ENCODE results near the gene C14orf119.

Gene C14orf119

GRCh38 chr14:23124337-23124954 is 29.1 kb downstream of the C14orf119 start:
- TF ChIP-seq GABPA (IDR thresholded peaks at IDR 0.05; ENCODE audit: low read depth) = no peak
- no peak for TF ChIP-seq REST (IDR thresholded peaks at IDR 0.05; ENCODE audit: insufficient replicate concordance, low read depth)
- Histone ChIP-seq H3K27ac (replicated peaks) (no peak overlapping the region), H3K27me3 (ENCODE audit: insufficient read depth, poor library complexity, severe bottlenecking) (no peaks in the 10 kb centered on the region), H3K4me3 (replicated peaks; ENCODE audit: insufficient read depth, low read length) (no peak overlapping the region)
- no peak for DNase-seq (ENCODE audit: low read depth in 1 of 2, low spot score in 1 of 2)

GRCh38 chr14:23125011-23125410 is 29.7 kb downstream of the C14orf119 start:
- TF ChIP-seq POLR2AphosphoS5 (IDR thresholded peaks at IDR 0.05; ENCODE audit: low read depth) (no peak), REST (IDR thresholded peaks at IDR 0.05; ENCODE audit: insufficient replicate concordance, low read depth) (no peak), CTCF (IDR thresholded peaks at IDR 0.05; ENCODE audit: insufficient read depth, low read length) (no peak), GABPA (IDR thresholded peaks at IDR 0.05; ENCODE audit: low read depth) (no peak), SPI1 (IDR thresholded peaks at IDR 0.05; ENCODE audit: borderline replicate concordance, low read depth) (no peak)

GRCh38 chr14:23125933-23126524 is 30.7 kb downstream of the C14orf119 start:
- TF ChIP-seq SPI1 (IDR thresholded peaks at IDR 0.05; ENCODE audit: borderline replicate concordance, low read depth) = no peak
- TF ChIP-seq GABPA (IDR thresholded peaks at IDR 0.05; ENCODE audit: low read depth) = no peak
- no peak for TF ChIP-seq CTCF (IDR thresholded peaks at IDR 0.05; ENCODE audit: insufficient read depth, low read length)
- no peak for TF ChIP-seq POLR2AphosphoS5 (IDR thresholded peaks at IDR 0.05; ENCODE audit: low read depth)
- TF ChIP-seq REST (IDR thresholded peaks at IDR 0.05; ENCODE audit: insufficient replicate concordance, low read depth) = no peak
- Histone ChIP-seq H3K27ac (replicated peaks) (no peak overlapping the region), H3K27me3 (ENCODE audit: insufficient read depth, poor library complexity, severe bottlenecking) (no peaks in the 10 kb centered on the region), H3K4me3 (replicated peaks; ENCODE audit: insufficient read depth, low read length) (no peak overlapping the region)
- DNase-seq (ENCODE audit: low read depth in 1 of 2, low spot score in 1 of 2) = no peak

More at GRCh38 chr14:23125011-23125410, 29.7 kb downstream of the C14orf119 start:
- Histone ChIP-seq H3K27me3 (ENCODE audit: insufficient read depth, poor library complexity, severe bottlenecking) (no peaks in the 10 kb centered on the region), H3K4me3 (replicated peaks; ENCODE audit: insufficient read depth, low read length) (no peak overlapping the region), H3K27ac (replicated peaks) (no peak overlapping the region)
- DNase-seq (ENCODE audit: low read depth in 1 of 2, low spot score in 1 of 2) = no peak
